HG03571 (cell line): Measurements from ENCODE around the gene CDC42EP4.
"Not testable (repeated sequence)": the region's sequence is repeated elsewhere in the genome, so short reads cannot be mapped to it uniquely, and the experiment has no call there.

Experiments
- ATAC-seq: cut with Tn5 transposase; IDR thresholded peaks from one replicate; pipeline ENCODE4 v1.9.1; 2021; ENCODE audit not compliant: unreplicated experiment

CDC42EP4 gene

GRCh38 chr17:73283250-73283649 lies 28.6 kb downstream of the CDC42EP4 start:
- ATAC-seq, result no peak

- ATAC-seq, result no peak
These were observed 29.2 kb downstream of the CDC42EP4 start for GRCh38 chr17:73282629-73283028.

- peak; percentile 91 for ATAC-seq
These were observed 29.9 kb downstream of the CDC42EP4 start for GRCh38 chr17:73281928-73282327.

DNA sequence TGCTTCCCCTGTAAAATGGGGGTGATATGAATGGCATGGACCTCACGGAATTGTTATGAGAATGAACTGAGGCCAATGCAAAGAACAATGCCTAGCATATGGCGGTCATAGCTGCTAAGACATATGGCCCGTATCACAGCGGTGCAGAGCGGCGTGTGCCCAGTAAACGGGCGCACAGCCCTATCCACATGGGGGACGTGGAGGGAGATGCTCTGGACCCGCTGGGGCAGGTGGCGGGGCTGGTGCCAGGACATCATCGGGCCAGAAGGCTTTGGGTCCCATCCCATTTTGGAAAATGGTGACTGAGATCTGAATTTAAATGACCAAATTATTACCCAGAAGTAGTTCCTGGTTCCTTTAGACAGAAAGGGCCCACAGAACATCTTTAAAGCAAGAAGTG lies 31.6 kb downstream of the CDC42EP4 start:
- no peak for ATAC-seq

DNA sequence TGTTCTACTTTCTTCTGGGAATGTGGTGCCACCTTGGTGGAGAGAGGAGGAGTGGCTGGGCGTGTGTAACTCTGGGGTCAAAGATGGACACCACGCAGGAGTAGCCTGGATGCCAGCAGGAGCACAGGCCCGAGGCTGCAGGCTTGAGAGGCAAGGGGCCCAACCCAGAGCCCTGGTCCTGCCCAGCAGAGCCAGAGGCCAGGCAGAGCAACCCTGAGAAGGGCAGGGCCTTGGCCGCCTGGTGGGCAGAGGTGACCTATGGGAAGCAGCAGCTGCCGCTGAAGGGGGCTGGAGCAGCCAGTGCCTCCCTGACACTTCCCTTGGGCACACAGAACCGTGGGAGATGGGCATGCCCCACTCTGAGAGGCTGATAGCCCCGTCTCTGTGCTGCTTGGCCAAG lies 32.1 kb downstream of the CDC42EP4 start:
- ATAC-seq, result no peak

DNA sequence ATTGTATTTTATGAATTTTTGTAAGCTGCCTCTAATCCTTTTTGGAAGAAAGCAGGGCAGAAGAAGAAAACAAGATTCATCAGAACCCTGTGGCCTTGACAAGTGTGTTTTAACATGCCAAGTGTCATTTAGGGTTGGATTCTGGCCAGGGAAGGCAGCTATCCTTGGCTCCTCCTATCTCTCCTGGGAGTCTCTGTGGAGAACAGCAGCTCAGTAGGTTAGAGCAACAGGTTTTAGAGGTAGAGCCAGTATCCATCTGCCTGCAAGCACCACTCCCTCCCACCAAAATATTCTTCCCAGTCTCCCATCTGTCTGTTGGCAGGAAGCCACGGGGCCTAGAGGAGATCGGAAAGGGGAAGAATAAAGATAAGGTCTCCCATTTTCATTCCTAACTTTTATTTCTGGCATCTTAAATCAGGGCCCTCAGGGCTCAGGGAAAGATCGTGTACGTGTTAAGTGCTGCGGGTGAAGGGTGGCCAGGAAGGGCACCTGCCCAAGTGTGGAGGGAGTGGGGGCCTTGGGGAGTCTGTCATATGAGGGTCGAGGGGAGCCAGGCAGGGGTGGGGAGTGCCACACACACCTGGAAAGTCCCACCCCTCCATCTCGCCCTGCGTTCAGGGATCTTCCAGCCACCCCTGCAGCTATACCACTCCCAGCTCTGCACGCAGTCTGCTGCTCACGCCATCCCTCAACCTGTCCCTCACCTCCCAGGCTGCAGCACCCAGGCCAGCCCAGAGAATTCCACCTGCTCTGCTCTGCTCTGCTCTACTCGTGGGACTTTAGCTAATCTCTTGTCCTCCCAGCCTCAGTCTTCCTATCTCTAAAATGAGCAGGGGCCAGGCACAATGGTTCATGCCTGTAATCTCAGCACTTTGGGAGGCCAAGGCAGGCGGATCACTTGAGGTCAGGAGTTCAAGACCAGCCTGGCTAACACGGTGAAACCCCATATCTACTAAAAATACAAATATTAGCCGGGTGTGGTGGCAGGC lies 33.0 kb downstream of the CDC42EP4 start:
- ATAC-seq, result no peak

DNA sequence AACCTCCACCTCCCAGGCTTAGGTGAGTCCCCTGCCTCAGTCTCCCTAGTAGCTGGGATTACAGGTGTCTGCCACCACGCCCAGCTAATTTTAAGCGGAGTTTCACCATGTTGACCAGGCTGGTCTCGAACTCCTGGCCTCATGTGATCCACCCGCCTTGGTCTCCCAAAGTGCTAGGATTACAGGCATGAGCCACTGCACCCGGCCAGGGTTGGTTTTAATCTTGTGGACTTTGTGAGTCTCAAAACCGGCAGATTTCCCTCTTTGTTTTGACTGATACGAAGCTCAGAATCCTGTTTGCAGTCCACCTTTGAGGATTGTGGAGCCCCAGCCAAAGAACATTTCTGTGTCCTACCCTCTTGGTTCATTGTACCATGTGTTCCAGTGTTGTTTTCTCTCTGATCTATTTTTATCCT lies 33.7 kb downstream of the CDC42EP4 start:
- no peak for ATAC-seq

GRCh38 chr17:73274490-73274889 lies 37.3 kb downstream of the CDC42EP4 start:
- ATAC-seq, result no peak

GRCh38 chr17:73272906-73273218 lies 38.9 kb downstream of the CDC42EP4 start:
- no peak for ATAC-seq

DNA sequence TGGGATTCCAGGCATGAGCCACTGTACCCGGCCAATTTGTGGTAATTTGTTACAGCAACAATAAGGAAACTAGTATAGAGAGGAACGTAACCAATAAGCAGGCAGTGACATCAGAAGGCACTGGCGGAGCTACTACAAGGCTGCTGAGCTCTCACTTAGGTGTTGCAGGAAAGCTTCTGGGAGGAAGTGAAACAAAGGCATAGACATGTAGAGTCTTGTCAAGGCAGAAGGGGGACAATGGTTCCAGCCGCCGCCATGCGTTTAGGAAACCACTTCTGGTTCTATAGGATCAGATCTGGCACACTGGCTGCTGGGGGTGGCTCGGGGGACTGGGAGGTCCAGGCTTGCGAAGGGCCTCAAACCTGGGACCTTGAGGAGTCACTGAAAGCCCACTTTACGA lies 40.7 kb downstream of the CDC42EP4 start:
- ATAC-seq, result peak; percentile 97

DNA sequence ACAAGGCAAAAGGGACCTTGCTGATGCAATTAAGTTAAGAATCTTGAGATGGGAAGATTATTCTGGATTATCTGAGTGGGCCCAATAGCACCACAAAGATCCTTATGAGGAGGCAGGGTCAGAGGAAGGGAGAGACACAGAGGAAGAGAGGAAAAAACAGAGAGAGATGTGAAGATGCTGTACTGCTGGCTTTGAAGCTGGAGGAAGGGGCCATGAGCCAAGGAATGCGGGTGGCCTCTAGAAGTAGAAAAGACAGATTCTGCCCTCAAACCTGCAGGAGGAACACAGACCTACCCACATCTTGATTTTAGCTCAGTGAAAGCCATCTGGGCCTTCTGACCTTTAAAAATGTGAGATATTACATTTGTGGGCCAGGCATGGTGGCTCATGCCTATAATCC lies 42.0 kb downstream of the CDC42EP4 start:
- ATAC-seq, result no peak

GRCh38 chr17:73269329-73269615 lies 42.5 kb downstream of the CDC42EP4 start:
- no peak for ATAC-seq

DNA sequence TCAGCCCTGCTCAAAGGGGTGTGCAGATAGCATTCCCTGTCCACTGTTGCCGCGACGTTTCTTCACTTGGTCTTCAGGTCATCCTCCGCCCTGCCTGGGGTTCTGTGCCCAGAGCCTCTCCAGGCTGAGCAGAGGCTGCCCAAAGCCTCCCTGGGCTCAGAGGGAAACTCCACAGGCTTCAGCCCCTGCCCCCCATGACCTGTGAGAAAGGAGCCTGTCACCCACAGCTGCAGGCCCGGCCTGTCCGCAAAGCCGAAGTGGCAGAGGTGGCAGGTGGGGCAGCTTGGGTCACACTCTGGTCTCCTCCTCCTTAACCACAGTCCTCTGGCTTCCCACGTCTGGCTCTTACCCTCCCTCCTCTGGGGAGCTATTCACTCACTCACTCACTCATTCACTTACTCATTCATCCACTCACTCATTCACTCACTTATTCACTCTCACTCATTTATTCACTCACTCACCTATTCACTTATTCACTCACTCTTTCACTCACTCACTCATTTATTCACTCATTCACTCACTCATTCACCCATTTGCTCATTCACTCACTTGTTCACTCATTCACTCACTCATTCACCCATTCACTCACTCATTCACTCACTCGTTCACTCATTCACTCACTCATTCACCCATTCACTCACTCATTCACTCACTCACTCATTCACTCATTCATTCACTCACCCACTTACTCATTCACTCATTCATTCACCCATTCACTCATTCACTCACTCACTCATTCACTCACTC lies 43.0 kb downstream of the CDC42EP4 start:
- no peak for ATAC-seq

- ATAC-seq, result no peak
These were observed 43.9 kb downstream of the CDC42EP4 start for GRCh38 chr17:73267648-73268537.

DNA sequence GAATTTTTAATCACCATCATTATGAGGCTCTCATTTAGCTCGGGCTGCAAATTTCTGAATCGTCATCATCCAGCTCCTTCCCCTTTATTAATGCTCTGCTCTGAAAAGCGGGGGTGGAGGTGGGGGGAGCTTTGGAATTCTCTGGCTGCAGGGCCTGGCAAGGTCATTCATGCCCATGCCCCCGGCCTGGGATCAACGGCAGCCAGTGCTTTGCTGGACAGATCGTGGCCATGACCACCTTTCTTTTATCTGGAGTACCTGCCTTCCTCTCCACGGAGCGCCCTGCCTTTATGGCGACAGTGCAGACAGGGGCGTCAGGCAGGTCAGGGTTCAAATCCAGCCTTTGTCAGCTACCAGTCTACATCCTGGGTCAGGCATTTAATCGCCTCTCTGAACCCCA lies 45.0 kb downstream of the CDC42EP4 start:
- ATAC-seq, result no peak

DNA sequence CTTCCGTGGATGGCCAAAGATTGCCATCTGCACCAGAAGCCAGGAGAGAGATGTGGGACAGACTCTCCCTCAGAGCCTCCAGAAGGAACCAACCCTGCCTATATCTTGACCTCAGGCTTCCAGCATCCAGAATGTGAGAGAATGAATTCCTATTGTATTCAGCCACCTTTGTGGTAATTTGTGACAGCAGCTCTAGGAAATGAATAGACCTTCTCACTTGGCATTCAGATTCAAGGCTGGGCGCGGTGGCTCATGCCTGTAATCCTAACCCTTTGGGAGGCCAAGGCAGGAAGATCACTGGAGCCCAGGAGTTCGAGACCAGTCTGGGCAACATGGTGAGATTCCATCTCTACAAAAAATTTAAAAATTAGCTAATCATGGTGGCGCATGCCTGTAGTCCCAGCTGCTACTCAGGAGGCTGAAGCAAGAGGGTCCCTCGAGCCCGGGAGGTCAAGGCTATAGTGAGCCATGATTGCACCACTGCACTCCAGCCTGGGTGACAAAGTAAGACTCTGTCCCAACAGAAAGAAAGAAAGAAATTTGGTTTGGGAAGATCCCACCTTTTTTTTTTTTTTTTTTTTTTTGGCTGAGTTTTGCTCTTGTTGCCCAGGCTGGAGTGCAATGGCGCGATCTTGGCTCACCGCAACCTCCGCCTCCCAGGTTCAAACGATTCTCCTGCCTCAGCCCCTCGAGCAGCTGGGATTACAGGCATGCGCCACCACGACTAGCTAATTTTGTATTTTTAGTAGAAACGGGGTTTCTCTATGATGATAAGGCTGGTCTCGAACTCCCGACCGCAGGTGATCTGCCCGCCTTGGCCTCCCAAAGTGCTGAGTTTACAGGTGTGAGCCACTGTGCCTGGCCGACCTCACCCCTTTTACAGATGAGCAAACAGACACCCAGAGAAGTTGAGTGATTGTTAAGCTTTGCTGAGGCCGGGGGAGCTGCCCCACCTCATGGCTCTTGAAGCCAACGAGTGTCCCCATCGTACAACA lies 45.9 kb downstream of the CDC42EP4 start:
- no peak for ATAC-seq

DNA sequence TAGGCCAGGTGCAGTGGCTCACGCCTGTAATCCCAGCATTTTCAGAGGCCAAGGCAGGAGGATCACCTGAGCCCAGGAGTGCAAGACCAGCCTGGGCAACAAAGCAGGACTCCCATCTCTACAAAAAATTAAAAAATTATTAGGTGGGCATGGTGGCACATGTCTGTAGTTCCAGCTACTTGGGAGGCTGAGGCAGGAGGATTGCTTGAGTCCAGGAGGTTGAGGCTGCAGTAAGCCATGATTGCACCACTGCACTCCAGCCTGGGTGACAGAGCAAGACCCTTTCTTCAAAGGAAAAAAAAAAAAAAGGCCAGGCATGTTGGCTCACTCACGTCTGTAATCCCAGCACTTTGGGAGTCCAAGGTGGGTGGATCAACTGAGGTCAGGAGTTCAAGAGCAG lies 47.4 kb downstream of the CDC42EP4 start:
- not testable (repeated sequence) for ATAC-seq

GRCh38 chr17:73262676-73263642 lies 48.8 kb downstream of the CDC42EP4 start:
- ATAC-seq, result no peak
